Measurements from ENCODE around the gene PARD6A.

PARD6A gene

GRCh38 chr16:67666559-67667452, 6.0 kb downstream of the PARD6A start, which contains the start of the genes C16orf86 and ENKD1:
TSS of gene C16orf86 (plus strand) at chr16:67666814. CDS start at chr16:67666971, 157 bp downstream.
TSS of gene ENKD1 (minus strand) at chr16:67666750. CDS start at chr16:67666442, 308 bp downstream.
- ATAC-seq, result peak; percentile 69
- DNase-seq, result peak; percentile 85

- ATAC-seq, result no peak
- DNase-seq, result no peak
Measured at GRCh38 chr16:67667453-67667816, 6.7 kb downstream of the PARD6A start.

DNA sequence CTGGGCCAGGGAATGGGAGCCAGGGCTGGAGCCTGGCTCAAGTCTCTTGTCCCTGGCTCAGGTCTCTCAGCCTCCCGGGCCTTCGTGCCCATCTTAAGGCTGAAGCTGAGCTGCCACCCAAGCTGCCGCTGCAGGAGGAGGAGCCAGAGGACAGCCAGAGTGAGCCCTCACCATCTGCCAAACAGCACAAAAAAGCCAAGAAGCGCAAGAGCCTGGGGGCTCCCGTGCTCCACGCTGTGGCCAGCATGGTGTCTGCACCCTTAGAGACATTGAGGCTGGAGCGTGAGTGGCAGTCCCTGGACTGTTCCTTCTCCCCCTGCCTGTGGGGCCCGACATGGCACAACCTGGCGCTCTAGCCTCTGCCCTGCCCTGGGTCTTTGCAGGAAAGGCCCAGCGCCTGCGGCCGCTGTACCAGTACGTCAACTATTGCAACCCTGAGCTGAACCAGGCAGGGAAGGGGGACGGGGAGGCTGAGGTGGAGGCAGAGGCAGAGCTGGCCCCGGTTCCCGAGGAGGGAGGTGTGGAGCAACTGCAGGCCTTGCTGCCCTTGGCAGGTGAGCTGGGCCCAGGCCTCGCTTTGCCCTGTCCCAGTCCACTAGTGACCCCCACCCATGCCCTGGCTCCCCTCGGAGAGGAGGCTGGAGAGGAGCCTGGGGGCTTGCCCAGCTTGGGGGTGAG, 7.2 kb downstream of the PARD6A start:
- DNase-seq (peak; percentile 81), ATAC-seq (peak; percentile 89)

DNA sequence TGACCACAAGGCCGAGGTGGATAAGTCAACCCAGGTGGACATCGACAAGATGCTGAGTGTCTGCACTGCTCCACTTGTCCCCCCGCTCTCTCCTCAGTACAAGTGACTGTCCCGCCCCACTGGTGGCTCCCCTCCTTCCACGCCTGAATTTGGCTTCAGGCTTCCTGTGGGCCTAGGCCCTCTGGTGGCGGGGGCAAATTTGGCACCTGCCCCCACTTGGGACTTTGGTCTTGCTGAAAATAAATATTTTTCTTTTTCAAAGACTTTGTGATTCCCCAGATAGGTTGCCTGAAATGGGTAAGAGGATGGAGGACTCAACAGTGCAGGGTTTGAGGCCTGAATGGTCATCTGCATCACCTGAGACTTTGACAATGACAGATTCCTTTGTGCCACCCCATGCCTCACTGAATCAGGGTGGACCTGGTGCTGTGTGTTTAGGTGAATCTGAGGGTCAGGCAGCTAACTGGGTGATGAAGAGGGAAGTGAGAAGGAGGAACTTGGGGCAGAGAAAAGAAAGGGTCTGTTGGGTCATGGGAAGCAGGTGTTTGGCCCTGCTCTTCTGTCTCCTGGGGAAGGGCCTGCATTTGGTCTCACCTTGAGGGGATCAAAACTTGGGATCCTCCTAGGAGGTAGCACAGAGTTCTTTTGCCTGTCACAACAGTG, 7.9 kb downstream of the PARD6A start:
- ATAC-seq (no peak), DNase-seq (peak; percentile 44)

DNA sequence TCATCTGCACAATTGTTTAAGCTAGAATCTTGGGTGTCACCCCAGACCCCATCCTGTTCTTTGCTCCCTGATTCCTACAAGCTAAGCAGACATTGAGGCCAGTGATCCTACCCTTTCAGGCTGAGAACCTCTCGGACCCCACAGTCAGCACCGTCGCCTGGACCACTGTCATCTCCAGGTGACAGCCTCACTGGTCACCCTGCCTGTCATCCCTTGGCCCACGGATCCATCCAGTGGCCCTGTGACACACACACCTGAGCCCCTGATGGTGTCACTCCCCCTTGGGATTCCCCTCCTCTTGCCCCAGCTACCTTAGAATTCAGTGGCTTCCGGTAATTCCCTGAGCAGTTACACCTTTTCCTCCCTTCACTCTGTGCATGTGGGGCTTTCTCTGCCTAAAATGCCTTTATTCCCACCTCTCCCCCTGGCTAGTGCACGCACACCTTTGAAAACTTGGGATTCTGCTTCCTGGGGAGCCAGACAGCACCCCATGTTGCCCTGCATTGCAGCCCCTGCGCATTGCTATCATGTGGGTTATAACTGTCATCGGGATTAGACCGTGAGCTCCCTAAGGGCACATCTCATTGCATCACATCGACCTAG, 8.8 kb downstream of the PARD6A start:
- no peak for DNase-seq
- no peak for ATAC-seq

- no peak for ATAC-seq
Measured at GRCh38 chr16:67672306-67672705, 11.5 kb downstream of the PARD6A start.

GRCh38 chr16:67672739-67673662, 12.2 kb downstream of the PARD6A start:
- no peak for ATAC-seq
- DNase-seq, result peak; percentile 63

More at GRCh38 chr16:67672306-67672705, 11.5 kb downstream of the PARD6A start:
- no peak for DNase-seq

DNA sequence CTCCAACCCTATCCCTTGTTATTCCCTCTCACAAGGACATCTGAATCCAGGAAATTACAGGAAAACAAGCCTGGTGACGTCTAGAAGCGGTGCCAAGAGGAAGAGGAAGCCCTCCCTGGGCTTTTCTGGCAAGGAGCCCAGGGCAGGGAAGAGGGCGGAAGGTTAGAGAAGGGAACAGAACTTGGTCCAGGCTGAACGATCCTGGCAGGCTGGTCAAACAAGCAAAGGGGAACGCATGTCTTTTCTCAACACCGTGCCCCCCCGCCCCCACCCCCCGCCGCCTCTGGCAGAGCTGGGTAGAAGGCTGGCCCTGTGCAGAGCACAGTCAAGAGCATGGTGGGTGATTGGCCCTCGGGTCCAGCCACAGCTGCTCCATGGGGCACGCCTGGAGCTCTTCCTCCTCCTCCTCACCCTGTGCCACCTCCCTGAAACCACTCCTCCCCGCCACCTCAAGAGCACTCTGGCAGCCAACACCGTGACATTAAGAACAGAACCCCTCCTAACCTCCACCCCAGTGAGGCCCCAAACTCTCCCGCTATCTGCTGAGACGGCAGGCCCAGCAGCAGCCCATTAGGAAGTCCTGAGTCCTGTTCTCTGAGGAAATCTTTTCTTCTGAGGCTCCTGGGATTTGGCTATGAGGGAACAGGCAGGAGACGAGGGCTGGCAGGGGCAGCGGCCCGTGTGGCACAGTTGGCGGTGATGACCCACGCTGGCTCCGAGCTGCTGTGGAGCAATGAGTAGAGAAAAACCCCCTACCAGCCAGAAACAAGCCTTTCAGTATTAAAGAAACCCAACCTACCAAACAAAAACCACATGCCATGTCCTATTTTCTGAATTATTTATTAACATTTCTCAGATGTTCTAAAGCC, 13.2 kb downstream of the PARD6A start:
- DNase-seq (no peak), ATAC-seq (no peak)

DNA sequence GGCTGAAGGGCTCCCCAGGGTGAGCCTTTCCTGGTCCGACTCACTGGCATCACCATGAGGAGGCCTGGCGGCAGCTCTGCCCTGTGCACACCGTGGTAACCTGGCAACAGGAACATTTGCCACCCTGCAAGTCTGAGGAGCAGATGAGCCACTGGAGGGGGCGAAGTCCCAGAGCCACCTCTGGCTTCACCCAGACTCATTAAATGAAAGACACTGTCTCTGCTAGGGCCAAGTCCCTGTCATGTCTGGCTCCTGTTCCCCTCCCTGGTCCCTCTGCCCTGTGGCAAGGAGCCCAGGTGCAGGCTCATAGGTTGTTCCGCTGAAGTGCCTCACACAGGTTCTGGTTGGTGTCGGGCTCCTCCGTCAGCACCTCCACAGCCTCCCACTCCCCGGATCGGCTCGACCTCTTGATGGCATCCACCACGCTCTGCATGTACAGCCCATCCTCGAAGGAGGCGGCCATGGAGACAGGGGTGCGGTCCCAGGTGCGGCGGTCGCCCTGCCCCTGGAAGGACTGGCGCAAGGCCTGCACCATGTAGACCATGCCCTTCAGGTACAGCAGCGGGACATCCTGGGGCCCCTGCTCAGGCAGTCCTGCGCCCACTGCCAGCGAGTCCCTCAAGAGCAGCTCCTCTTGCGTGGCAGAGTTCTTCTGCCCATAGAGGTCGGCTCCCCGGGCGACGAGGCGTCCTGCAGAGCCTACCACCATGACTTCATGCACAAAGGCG, 14.3 kb downstream of the PARD6A start:
- DNase-seq (no peak), ATAC-seq (peak; percentile 8)

- no peak for ATAC-seq
Measured at GRCh38 chr16:67675579-67675935, 14.8 kb downstream of the PARD6A start.

DNA sequence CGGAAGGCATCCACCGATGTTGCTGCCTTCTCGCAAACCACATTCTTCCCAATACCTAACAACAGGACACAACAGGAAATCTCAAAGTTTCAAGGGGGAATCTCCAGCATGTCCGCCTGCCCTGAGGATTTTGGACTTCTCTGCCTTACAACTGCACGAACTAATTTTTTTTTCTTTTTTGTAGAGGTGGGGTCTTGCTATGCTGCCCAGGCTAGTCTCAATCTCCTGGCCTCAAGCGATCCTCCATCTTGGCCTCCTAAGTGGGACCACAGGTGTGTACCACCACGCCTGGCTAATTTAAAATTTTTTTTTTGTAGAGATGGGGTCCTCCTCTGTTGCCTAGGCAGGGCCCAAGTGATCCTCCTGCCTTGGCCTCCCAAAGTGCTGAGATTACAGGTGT, 15.2 kb downstream of the PARD6A start:
- DNase-seq, result no peak
- ATAC-seq, result no peak

More at GRCh38 chr16:67675579-67675935, 14.8 kb downstream of the PARD6A start:
- no peak for DNase-seq

DNA sequence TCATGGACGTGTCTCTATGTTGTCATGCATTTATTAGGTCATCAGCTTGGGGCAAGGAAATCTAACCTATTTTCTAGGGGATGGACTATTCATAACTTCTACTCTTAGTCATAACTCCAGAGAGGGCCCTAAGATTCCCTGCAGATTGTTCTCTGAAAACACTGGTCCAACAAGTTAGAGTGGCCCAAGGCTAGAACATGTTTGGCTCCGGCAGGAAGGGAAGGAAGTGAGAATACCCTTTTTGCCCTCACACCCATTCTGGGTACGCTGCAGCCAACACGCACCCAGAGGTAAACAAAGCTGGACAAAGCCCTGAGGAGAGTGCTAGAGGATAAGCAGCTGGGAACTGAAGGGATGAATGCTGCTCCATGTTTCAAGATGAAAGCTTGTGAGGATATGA, 15.8 kb downstream of the PARD6A start:
- ATAC-seq, result no peak
- no peak for DNase-seq

GRCh38 chr16:67676939-67677338, 16.2 kb downstream of the PARD6A start:
- no peak for ATAC-seq
- DNase-seq, result no peak

DNA sequence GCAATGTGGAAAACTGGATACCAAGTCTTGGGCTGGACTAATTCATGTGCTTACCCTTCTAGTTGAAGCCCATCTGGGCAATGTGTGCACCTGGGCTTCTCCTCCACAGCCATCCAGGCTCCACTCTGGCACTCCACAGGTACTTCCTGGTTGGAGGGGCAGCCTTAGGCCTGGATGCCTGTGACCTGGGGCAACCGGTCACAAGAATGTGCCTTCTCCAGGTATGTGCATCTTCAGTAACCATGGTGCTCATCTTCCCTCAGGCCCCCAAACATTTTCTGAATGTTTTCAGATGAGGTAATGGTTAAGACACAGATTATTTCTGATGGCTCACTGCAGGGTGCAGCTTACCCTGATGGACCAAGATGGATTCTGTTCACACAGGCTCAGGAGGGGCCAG, 17.0 kb downstream of the PARD6A start:
- DNase-seq (no peak), ATAC-seq (no peak)

GRCh38 chr16:67678354-67679023, 17.7 kb downstream of the PARD6A start:
- no peak for ATAC-seq
- DNase-seq, result no peak

GRCh38 chr16:67679935-67680897, 19.5 kb downstream of the PARD6A start:
- no peak for ATAC-seq
- DNase-seq, result no peak

DNA sequence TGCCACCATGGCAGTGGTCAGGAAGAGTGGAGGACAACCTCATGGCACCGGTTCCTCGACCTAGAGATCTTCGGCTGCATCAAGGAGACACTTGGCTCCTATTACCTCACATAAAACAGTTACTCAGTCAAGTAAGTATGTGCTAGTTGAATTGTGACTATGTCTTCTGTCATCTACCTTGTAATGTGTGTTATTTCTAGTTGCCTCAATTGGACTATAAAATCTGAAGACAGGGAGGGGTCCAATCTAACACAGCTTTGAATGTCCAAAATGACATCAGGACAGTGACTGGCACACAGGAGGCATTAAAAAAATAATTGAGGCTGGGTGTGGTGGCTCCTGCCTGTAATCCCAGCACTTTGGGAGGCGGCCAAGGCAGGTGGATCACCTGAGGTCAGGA, 23.0 kb downstream of the PARD6A start:
- DNase-seq (no peak), ATAC-seq (no peak)

All from stimulated activated naive CD8-positive, alpha-beta T cell treated with anti-CD3 and anti-CD28 coated beads, Interleukin-15, Interleukin-2, amounts not matched to agents 100 U/mL and 50 U/mL, for 24 hours (primary cell).